Measurements from ENCODE around the gene SOAT1.

GRCh38 chr1:179305450-179305849 is 11.9 kb downstream of the SOAT1 start:
- TF ChIP-seq CTCF (IDR thresholded peaks at IDR 0.05) (no peak), POLR2AphosphoS5 (IDR thresholded peaks at IDR 0.05) (no peak)

Data from sigmoid colon (tissue), 4 donors.